Hepatocyte (in vitro differentiated cells): ENCODE results near the gene ISL1. TPM values are rescaled to one million over a fixed set of nuclear protein-coding genes. Genes with fewer than 3 reads are reported as not detected.

Source experiments
- DNase-seq: peaks from one replicate; pipeline ENCODE4 v3.0.0-alpha.2; 2016; ENCODE audit warnings: low spot score
- H2AFZ ChIP-seq: fragments of 200-600 bp; sonication (generic); 2 replicates; pipeline ENCODE4 v1.6.0; 2016; ENCODE audit warnings: antibody characterized with exemption, mild to moderate bottlenecking
- H3K27ac ChIP-seq: fragments of 200-600 bp; sonication (generic); 2 replicates; pipeline ENCODE4 v1.5.1; 2016; ENCODE audit warnings: mild to moderate bottlenecking
- H3K27me3 ChIP-seq: fragments of 200-600 bp; sonication (generic); 2 replicates; pipeline ENCODE4 v1.6.1; 2016
- H3K36me3 ChIP-seq: fragments of 200-600 bp; sonication (generic); replicated peaks from 2 replicates; pipeline ENCODE4 v1.5.1; 2016; ENCODE audit warnings: low read depth; ENCODE audit not compliant: insufficient read depth
- H3K4me1 ChIP-seq: fragments of 200-600 bp; sonication (generic); 2 replicates; pipeline ENCODE4 v1.5.1; 2016; ENCODE audit warnings: mild to moderate bottlenecking, moderate library complexity; ENCODE audit not compliant: insufficient read depth
- H3K4me2 ChIP-seq: fragments of 200-600 bp; sonication (generic); 2 replicates; pipeline ENCODE4 v1.6.0; 2016
- H3K4me3 ChIP-seq: fragments of 200-600 bp; sonication (generic); 2 replicates; pipeline ENCODE4 v1.5.1; 2016; ENCODE audit warnings: mild to moderate bottlenecking
- H3K79me2 ChIP-seq: fragments of 200-600 bp; sonication (generic); 2 replicates; pipeline ENCODE4 v1.6.0; 2017; ENCODE audit warnings: mild to moderate bottlenecking
- H3K9me2 ChIP-seq: fragments of 200-600 bp; sonication (generic); replicated peaks from 2 replicates; pipeline ENCODE4 v1.6.0; 2017; ENCODE audit warnings: mild to moderate bottlenecking; ENCODE audit not compliant: insufficient read depth
- H3K9me3 ChIP-seq: fragments of 200-600 bp; sonication (generic); 2 replicates; pipeline ENCODE4 v1.5.1; 2016; ENCODE audit warnings: low read depth, mild to moderate bottlenecking
- H4K20me1 ChIP-seq: fragments of 200-600 bp; sonication (generic); 2 replicates; pipeline ENCODE4 v1.6.0; 2016; ENCODE audit warnings: mild to moderate bottlenecking; ENCODE audit not compliant: insufficient read depth, poor library complexity, severe bottlenecking
- CTCF ChIP-seq: fragments of 200-600 bp; sonication (generic); IDR thresholded peaks from 2 replicates; pipeline ENCODE4 v1.5.1; 2016; ENCODE audit warnings: antibody characterized with exemption, mild to moderate bottlenecking; ENCODE audit not compliant: poor library complexity
- EZH2 ChIP-seq: fragments of 200-600 bp; sonication (generic); IDR thresholded peaks from 2 replicates; pipeline ENCODE4 v1.6.1; 2016; ENCODE audit warnings: antibody characterized with exemption, mild to moderate bottlenecking, borderline replicate concordance
- EZH2phosphoT487 ChIP-seq: fragments of 200-600 bp; sonication (generic); IDR thresholded peaks from one replicate; pipeline ENCODE4 v1.6.1; 2018; ENCODE audit warnings: antibody characterized with exemption, mild to moderate bottlenecking, low read depth, moderate library complexity; ENCODE audit not compliant: unreplicated experiment, severe bottlenecking
- WGBS: methylation state at CpG from one replicate; pipeline ENCODE4 v1.1.6; 2016; ENCODE audit warnings: low lambda C conversion rate; ENCODE audit errors: missing lambda C conversion rate; 5-methylcytosine and 5-hydroxymethylcytosine counted together
- polyA plus RNA-seq: library from polyadenylated mRNA; unstranded; fragments of >200 nt; fragmentation: Nextera tagmentation; extraction: Ambion mirVana; gene quantifications from 2 replicates; pipeline ENCODE4 v1.2.1, GENCODE V29; 2016
- total RNA-seq: library from RNA; depleted of rRNA; stranded (reverse); fragments of >200 nt; gene quantifications from 2 replicates; pipeline ENCODE4 v1.2.3, GENCODE V29; 2014

The ISL1 gene
- total and polyA plus RNA-seq, 2 experiments from 2014 or later = 22.0 to 29.1 TPM

GRCh38 chr5:51388488-51389287 is 5.4 kb downstream of the ISL1 start:
- no peak for TF ChIP-seq EZH2phosphoT487
- 9% methylated on average over 12 of the region's 12 CpGs for WGBS
- Histone ChIP-seq H3K27ac (peak overlapping the region; percentile 91), H3K79me2 (peaks cover 92% of the 10 kb centered on the region), H4K20me1 (peaks cover 5% of the 10 kb centered on the region), H3K27me3 (peaks cover 91% of the 10 kb centered on the region), H3K9me3 (no peaks in the 10 kb centered on the region), H3K4me2 (peak overlapping the region; percentile 91), H2AFZ (no peak overlapping the region), H3K9me2 (no peaks in the 10 kb centered on the region), H3K4me1 (peaks cover 8% of the 10 kb centered on the region), H3K36me3 (no peaks in the 10 kb centered on the region), H3K4me3 (peak overlapping the region; percentile 64)
- DNase-seq = no peak

- DNase-seq = no peak
- peak overlapping the region; percentile 91 for H3K4me2 ChIP-seq
- H3K9me3 ChIP-seq = no peaks in the 10 kb centered on the region
- H4K20me1 ChIP-seq = peaks cover 5% of the 10 kb centered on the region
- H3K79me2 ChIP-seq = peaks cover 92% of the 10 kb centered on the region
- H3K9me2 ChIP-seq = no peaks in the 10 kb centered on the region
- no peak for TF ChIP-seq EZH2
- no peak for TF ChIP-seq EZH2phosphoT487
- no peak for TF ChIP-seq CTCF
- H3K27me3 ChIP-seq = peaks cover 91% of the 10 kb centered on the region
- WGBS = 1% methylated on average over 9 of the region's 17 CpGs
- H3K4me3 ChIP-seq = peak overlapping the region; percentile 34
- H3K36me3 ChIP-seq = no peaks in the 10 kb centered on the region
- H2AFZ ChIP-seq = no peak overlapping the region
- H3K4me1 ChIP-seq = peaks cover 8% of the 10 kb centered on the region
- peak overlapping the region; percentile 91 for H3K27ac ChIP-seq
Measured at GRCh38 chr5:51389288-51389576, 6.0 kb downstream of the ISL1 start.

- Histone ChIP-seq H3K27ac (peak overlapping the region; percentile 91), H4K20me1 (peaks cover 2% of the 10 kb centered on the region), H3K4me2 (peak overlapping the region; percentile 91), H3K4me1 (peaks cover 8% of the 10 kb centered on the region), H3K9me2 (no peaks in the 10 kb centered on the region), H2AFZ (peak overlapping the region; percentile 29), H3K9me3 (no peaks in the 10 kb centered on the region), H3K36me3 (no peaks in the 10 kb centered on the region), H3K4me3 (peak overlapping the region; percentile 34), H3K27me3 (peaks cover 90% of the 10 kb centered on the region), H3K79me2 (peaks cover 92% of the 10 kb centered on the region)
- 6% methylated on average over 64 of the region's 68 CpGs for WGBS
- TF ChIP-seq EZH2 (peak; percentile 7), EZH2phosphoT487 (no peak)
- DNase-seq = no peak
Measured at GRCh38 chr5:51389577-51390463, 6.6 kb downstream of the ISL1 start.

- peak overlapping the region; percentile 11 for H3K4me3 ChIP-seq
- no peak for DNase-seq
- TF ChIP-seq EZH2phosphoT487 (no peak), EZH2 (no peak), CTCF (no peak)
- H3K9me3 ChIP-seq = no peaks in the 10 kb centered on the region
- H3K4me2 ChIP-seq = peak overlapping the region; percentile 91
- H2AFZ ChIP-seq = no peak overlapping the region
- H4K20me1 ChIP-seq = no peaks in the 10 kb centered on the region
- H3K27me3 ChIP-seq = peaks cover 84% of the 10 kb centered on the region
- H3K9me2 ChIP-seq = no peaks in the 10 kb centered on the region
- peaks cover 8% of the 10 kb centered on the region for H3K4me1 ChIP-seq
- 34% methylated on average over 5 of the region's 5 CpGs for WGBS
- peaks cover 93% of the 10 kb centered on the region for H3K79me2 ChIP-seq
- H3K27ac ChIP-seq = peak overlapping the region; percentile 91
- H3K36me3 ChIP-seq = no peaks in the 10 kb centered on the region
Measured at GRCh38 chr5:51391175-51391574, 7.9 kb downstream of the ISL1 start.
